Measurements from ENCODE around the gene TBKBP1. TPM values are rescaled to one million over a fixed set of nuclear protein-coding genes. Genes with fewer than 3 reads are reported as not detected.

TBKBP1 gene
- total and polyA plus RNA-seq, 3 experiments from 2014 or later = 1.8 to 6.7 (median 6.6) TPM

Other genes starting within 250 kb of the TBKBP1 start
- gene NPEPPS, start 163.1 kb upstream of the TBKBP1 start, total RNA-seq = 100 to 1,000 TPM in 1 of 2 experiments, 10 to 100 TPM in 1; 98.0 to 101 TPM
- 48.9 TPM for gene NPEPPS, start 163.1 kb upstream of the TBKBP1 start, polyA plus RNA-seq
- gene KPNB1, start 44.2 kb upstream of the TBKBP1 start, total RNA-seq = 100 to 1,000 TPM; 907 to 915 TPM
- 35.9 TPM for gene KPNB1, start 44.2 kb upstream of the TBKBP1 start, polyA plus RNA-seq
- gene TBX21, start 39.1 kb downstream of the TBKBP1 start, total RNA-seq = 10 to 100 TPM; 37.8 to 39.8 TPM
- gene TBX21, start 39.1 kb downstream of the TBKBP1 start, polyA plus RNA-seq = 59.6 TPM
- gene OSBPL7, start 127.6 kb downstream of the TBKBP1 start, total RNA-seq = 10 to 100 TPM; 16.9 to 17.5 TPM
- 11.0 TPM for gene OSBPL7, start 127.6 kb downstream of the TBKBP1 start, polyA plus RNA-seq
- gene MRPL10, start 137.4 kb downstream of the TBKBP1 start, total RNA-seq = 10 to 100 TPM; 67.0 to 67.7 TPM
- 59.8 TPM for gene MRPL10, start 137.4 kb downstream of the TBKBP1 start, polyA plus RNA-seq
- gene LRRC46, start 137.5 kb downstream of the TBKBP1 start, total RNA-seq = under 1 TPM; 0.49 to 0.83 TPM
- 0.28 TPM for gene LRRC46, start 137.5 kb downstream of the TBKBP1 start, polyA plus RNA-seq
- 10 to 100 TPM; 17.3 to 18.0 TPM for gene SCRN2, start 147.1 kb downstream of the TBKBP1 start, total RNA-seq
- gene SCRN2, start 147.1 kb downstream of the TBKBP1 start, polyA plus RNA-seq = 17.2 TPM
- under 1 TPM; 0.07 to 0.09 TPM for gene SP6, start 157.0 kb downstream of the TBKBP1 start, total RNA-seq
- gene SP6, start 157.0 kb downstream of the TBKBP1 start, polyA plus RNA-seq = 0.59 TPM
- 10 to 100 TPM; 21.5 to 22.1 TPM for gene SP2, start 202.1 kb downstream of the TBKBP1 start, total RNA-seq
- gene SP2, start 202.1 kb downstream of the TBKBP1 start, polyA plus RNA-seq = 13.4 TPM
- gene PNPO, start 247.4 kb downstream of the TBKBP1 start, total RNA-seq = 10 to 100 TPM; 55.5 to 57.7 TPM
- 20.3 TPM for gene PNPO, start 247.4 kb downstream of the TBKBP1 start, polyA plus RNA-seq

All from CD8-positive, alpha-beta memory T cell (primary cell).